ENCODE measurements around the gene FTH1.
"Not testable (repeated sequence)": the region's sequence is repeated elsewhere in the genome, so short reads cannot be mapped to it uniquely, and the experiment has no call there.

FTH1 gene

GRCh38 chr11:61978703-61979661 is 11.5 kb upstream of the FTH1 start:
- DNase-seq, result no peak

GRCh38 chr11:61976813-61977475 is 9.5 kb upstream of the FTH1 start:
- DNase-seq, result no peak

- no peak for DNase-seq
Observed at GRCh38 chr11:61976420-61976800, 9.0 kb upstream of the FTH1 start.

- DNase-seq, result no peak
Observed at GRCh38 chr11:61975638-61976419, 8.4 kb upstream of the FTH1 start.

- no peak for DNase-seq
Observed at GRCh38 chr11:61974766-61975631, 7.6 kb upstream of the FTH1 start.

GRCh38 chr11:61973476-61974162 is 6.2 kb upstream of the FTH1 start:
- DNase-seq, result no peak

GRCh38 chr11:61972672-61973475 is 5.4 kb upstream of the FTH1 start:
- no peak for DNase-seq

GRCh38 chr11:61972112-61972671 is 4.8 kb upstream of the FTH1 start:
- no peak for DNase-seq

- DNase-seq, result peak; percentile 100
Observed at GRCh38 chr11:61971248-61972111, 4.0 kb upstream of the FTH1 start.

- no peak for DNase-seq
Observed at GRCh38 chr11:61969838-61970662, 2.6 kb upstream of the FTH1 start.

- no peak for DNase-seq
Observed at GRCh38 chr11:61969391-61969758, 1.9 kb upstream of the FTH1 start.

- DNase-seq, result no peak
Observed at GRCh38 chr11:61968758-61969390, 1.4 kb upstream of the FTH1 start.

GRCh38 chr11:61967924-61968757 is 707 bp upstream of the FTH1 start:
- DNase-seq, result peak; percentile 80

- DNase-seq, result peak; percentile 43
Observed at GRCh38 chr11:61966734-61967115, 709 bp downstream of the FTH1 start.

- not testable (repeated sequence) for DNase-seq
Observed at GRCh38 chr11:61964666-61965271, 2.7 kb downstream of the FTH1 start.

GRCh38 chr11:61964058-61964665 is 3.3 kb downstream of the FTH1 start:
- no peak for DNase-seq
